VCaP (cell line): ENCODE measurements around the gene RABEP1.

ENCODE experiments used
- H3K27ac ChIP-seq: fragments of 450-650 bp; 2 replicates; pipeline ENCODE4 v1.5.1; 2017
- CTCF ChIP-seq: fragments of 450-650 bp; conservative IDR thresholded peaks from 2 replicates; pipeline ENCODE4 v1.5.1; 2017; ENCODE audit warnings: mild to moderate bottlenecking, moderate library complexity

Gene RABEP1

GRCh38 chr17:5241861-5242671 lies 40.0 kb upstream of the RABEP1 start:
- TF ChIP-seq CTCF, result no peak
- H3K27ac ChIP-seq, result no peak overlapping the region

GRCh38 chr17:5247621-5248020 lies 34.5 kb upstream of the RABEP1 start:
- H3K27ac ChIP-seq, result no peak overlapping the region
- TF ChIP-seq CTCF, result no peak

- no peak for TF ChIP-seq CTCF
- H3K27ac ChIP-seq, result no peak overlapping the region
Observed at GRCh38 chr17:5248821-5249479, 33.1 kb upstream of the RABEP1 start.

GRCh38 chr17:5249615-5250014 lies 32.5 kb upstream of the RABEP1 start:
- peak; percentile 71 for TF ChIP-seq CTCF
- no peak overlapping the region for H3K27ac ChIP-seq

- no peak overlapping the region for H3K27ac ChIP-seq
- no peak for TF ChIP-seq CTCF
Observed at GRCh38 chr17:5254414-5254813, 27.7 kb upstream of the RABEP1 start.

- H3K27ac ChIP-seq, result no peak overlapping the region
- no peak for TF ChIP-seq CTCF
Observed at GRCh38 chr17:5254903-5255521, 27.1 kb upstream of the RABEP1 start.

- no peak overlapping the region for H3K27ac ChIP-seq
- TF ChIP-seq CTCF, result no peak
Observed at GRCh38 chr17:5257124-5257523, 25.0 kb upstream of the RABEP1 start.
